ENCODE data around the gene SPACDR. TPM values are rescaled to one million over a fixed set of nuclear protein-coding genes. Genes with fewer than 3 reads are reported as not detected.
"Not testable (repeated sequence)": the region's sequence is repeated elsewhere in the genome, so short reads cannot be mapped to it uniquely, and the experiment has no call there.

Gene SPACDR
- total RNA-seq, 2 donors from 2014 or later: 5.4 to 5.6 TPM

DNA sequence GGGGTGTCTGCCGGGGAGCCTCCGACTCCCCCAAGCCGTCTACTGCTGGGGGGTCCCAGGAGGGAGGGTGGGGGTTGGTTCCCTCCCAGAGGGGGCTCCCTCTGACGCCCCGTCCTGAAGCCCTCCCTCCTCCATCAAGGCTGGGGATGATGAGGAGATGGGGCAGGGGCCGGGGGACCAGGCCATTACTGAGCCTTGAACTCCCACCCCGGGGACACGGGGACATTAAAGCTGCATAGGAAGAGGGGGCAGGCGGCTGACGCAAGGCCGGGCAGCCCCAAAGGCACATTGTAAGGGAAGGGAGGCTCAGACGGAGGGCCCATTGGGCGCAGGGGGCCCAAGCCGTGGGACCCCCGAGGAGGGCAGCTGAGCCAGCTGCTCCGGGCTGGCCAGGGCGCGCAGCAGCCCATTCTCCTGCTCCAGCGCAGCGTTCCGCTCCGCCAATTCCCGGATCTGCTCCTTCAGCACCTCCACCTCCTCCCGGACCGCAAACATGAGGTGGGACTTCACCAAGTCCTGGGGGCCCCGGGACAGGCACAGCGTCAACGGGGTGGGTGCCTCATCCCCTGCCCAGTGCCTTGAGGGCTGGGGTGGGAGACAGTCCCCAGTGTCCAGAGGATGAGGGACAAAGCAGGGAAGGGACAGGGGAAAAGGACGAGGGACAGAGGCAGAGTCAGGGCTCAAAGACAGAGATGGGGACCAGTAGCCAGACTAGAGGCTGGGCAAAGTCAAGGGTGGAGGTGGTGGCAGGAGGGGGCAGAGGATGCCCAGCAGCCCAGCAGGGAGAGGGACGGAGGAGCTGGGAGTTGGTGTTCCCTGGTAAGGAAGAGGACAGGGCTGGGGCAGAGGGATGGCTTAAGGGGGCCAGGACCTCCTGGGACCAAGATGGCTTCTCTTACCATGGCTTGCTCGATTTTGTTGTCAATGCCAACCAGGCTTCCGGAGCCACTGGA is 2.9 kb upstream of the SPACDR start:
- peaks cover under 1 to 4% of the 10 kb centered on the region in 2 donors for H3K36me3 Mint-ChIP-seq (ENCODE audit: insufficient read depth in 2 of 2)
- H3K4me1 Mint-ChIP-seq (ENCODE audit: low read depth): peaks cover 8% of the 10 kb centered on the region
- H3K9me3 Mint-ChIP-seq: no peaks in the 10 kb centered on the region
- H3K27ac Mint-ChIP-seq: no peak overlapping the region
- no peak overlapping the region for H3K4me3 Mint-ChIP-seq
- no peaks in the 10 kb centered on the region for H3K27me3 Mint-ChIP-seq (ENCODE audit: low read depth)
- no peak for DNase-seq
- no peak for ATAC-seq (replicated peaks in 1 of 2)

DNA sequence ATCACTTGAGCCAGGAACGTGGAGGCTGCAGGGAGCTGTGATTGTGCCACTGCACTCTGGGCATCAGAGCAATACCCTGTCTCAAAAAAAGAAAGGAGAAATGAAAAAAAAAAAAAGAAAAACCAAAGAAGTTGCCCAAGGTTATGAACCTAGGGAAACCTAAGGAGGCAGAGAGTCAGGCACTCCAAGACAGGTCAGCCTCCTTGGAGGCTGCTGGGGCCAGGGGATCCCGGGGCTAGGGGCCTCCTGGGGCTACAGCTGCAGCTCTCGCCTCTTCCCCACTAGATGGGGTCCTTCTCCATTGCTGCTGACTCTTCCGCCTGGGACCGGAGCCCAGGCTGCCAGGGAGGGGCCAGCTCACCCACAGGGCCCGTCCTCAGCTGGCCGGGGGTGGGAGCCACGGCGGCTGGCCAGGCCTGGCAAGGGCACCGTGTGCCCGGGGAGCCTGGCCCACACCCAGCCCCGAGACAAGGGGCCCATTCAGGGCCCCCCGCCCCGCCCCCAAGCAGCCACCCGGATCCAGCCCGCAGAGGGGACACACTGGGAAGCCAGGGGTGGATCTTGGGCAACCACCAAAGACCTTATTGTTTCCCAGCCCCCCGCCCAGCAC is 1.7 kb upstream of the SPACDR start:
- no peak for ATAC-seq (replicated peaks in 1 of 2)
- no peaks in the 10 kb centered on the region for H3K27me3 Mint-ChIP-seq (ENCODE audit: low read depth)
- H3K36me3 Mint-ChIP-seq (ENCODE audit: insufficient read depth in 2 of 2): peaks cover 1 to 5% of the 10 kb centered on the region in 2 donors
- peaks cover 8% of the 10 kb centered on the region for H3K4me1 Mint-ChIP-seq (ENCODE audit: low read depth)
- no peak for DNase-seq
- H3K4me3 Mint-ChIP-seq: no peak overlapping the region
- no peaks in the 10 kb centered on the region for H3K9me3 Mint-ChIP-seq
- no peak overlapping the region for H3K27ac Mint-ChIP-seq

DNA sequence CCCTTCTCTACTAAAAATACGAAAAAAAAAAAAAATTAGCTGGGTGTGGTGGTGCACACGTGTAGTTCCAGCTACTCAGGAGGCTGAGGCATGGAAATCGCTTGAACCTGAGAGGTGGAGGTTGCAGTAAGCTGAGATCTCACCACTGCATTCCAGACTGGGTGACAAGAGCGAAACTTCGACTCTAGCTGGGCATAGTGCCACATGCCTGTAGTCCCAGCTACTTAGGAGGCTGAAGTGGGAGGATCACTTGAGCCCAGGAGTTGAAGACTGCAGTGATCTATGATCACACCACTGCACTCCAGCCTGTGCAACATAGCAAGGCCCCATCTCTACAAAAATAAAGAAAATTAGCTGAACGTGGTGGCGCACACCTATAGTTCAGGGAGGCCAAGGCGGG is 1.2 kb upstream of the SPACDR start:
- peaks cover 1 to 5% of the 10 kb centered on the region in 2 donors for H3K36me3 Mint-ChIP-seq (ENCODE audit: insufficient read depth in 2 of 2)
- no peaks in the 10 kb centered on the region for H3K27me3 Mint-ChIP-seq (ENCODE audit: low read depth)

DNA sequence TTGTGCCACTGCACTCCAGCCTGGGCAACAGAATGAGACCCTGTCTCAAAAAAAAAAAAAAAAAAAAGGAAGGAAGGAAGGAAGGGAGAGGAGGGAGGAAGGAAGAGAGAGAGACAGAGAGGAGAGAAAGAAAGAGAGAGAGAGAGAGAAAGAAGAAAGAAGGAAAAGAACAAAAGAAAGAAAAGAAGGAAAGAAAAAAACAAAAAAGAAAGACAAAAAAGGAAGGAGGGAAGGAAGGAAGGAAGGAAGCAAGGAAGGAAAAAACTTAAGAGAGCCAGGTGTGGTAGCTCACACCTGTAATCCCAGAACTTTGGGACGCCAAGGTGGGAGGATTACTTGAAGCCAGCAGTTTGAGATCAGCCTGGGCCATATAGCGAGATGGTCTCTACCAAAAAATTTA is 731 bp upstream of the SPACDR start:
- ATAC-seq (replicated peaks in 1 of 2): no peak
- DNase-seq: no peak
- H3K36me3 Mint-ChIP-seq (ENCODE audit: insufficient read depth in 2 of 2): peaks cover 1 to 5% of the 10 kb centered on the region in 2 donors
- no peak overlapping the region for H3K27ac Mint-ChIP-seq
- peaks cover 4% of the 10 kb centered on the region for H3K4me1 Mint-ChIP-seq (ENCODE audit: low read depth)
- no peak overlapping the region for H3K4me3 Mint-ChIP-seq
- no peaks in the 10 kb centered on the region for H3K9me3 Mint-ChIP-seq
- H3K27me3 Mint-ChIP-seq (ENCODE audit: low read depth): no peaks in the 10 kb centered on the region

More for the DNA sequence above, 1.2 kb upstream of the SPACDR start:
- no peaks in the 10 kb centered on the region for H3K9me3 Mint-ChIP-seq
- ATAC-seq (replicated peaks in 1 of 2) (no peak), DNase-seq (no peak)
- H3K4me1 Mint-ChIP-seq (ENCODE audit: low read depth): peaks cover 8% of the 10 kb centered on the region
- H3K4me3 Mint-ChIP-seq: no peak overlapping the region
- H3K27ac Mint-ChIP-seq: no peak overlapping the region

DNA sequence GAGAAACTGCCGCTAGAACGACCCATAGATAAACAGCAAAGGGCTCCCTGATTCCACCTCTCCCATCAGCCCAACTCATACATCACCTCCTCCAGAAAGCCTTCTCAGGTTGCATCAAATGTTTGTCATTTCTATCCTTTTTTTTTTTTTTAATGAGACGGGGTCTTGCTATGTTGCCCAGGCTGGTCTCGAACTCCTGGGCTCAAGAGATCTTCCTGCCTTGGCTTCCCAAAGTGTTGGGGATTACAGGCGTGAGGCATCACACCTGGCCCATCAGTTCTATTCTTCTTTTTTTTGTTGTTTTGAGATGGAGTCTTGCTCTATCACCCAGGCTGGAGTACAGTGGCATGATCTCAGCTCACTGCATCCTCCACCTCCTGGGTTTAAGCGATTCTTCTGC is 7.0 kb downstream of the SPACDR start:
- H3K27me3 Mint-ChIP-seq (ENCODE audit: low read depth): no peaks in the 10 kb centered on the region
- no peak for ATAC-seq (replicated peaks in 1 of 2)
- H3K27ac Mint-ChIP-seq: no peak overlapping the region
- H3K4me1 Mint-ChIP-seq (ENCODE audit: low read depth): peaks cover 17% of the 10 kb centered on the region
- peaks cover 3% of the 10 kb centered on the region in 2 donors for H3K36me3 Mint-ChIP-seq (ENCODE audit: insufficient read depth in 2 of 2)
- H3K4me3 Mint-ChIP-seq: no peak overlapping the region
- DNase-seq: no peak
- H3K9me3 Mint-ChIP-seq: no peaks in the 10 kb centered on the region

DNA sequence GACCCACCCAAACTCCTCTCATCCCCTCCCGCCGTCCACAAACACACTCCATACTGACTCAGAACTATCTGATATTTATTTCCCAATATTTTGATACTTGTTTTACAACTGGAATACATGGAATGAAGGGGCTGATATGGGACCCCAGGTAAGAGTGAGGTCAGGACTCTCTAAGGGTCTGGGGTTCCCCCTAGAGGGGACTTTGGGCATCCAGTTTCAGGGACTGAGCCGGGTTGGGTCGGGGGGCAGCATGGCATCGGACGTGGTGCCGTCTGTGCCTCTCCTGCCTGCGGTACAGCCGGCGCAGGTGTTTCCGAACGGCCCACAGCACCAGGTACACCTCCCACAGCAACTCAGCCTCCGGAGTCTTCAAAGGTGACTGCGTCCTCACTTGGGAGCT is 7.5 kb downstream of the SPACDR start:
- Mint-ChIP-seq H3K36me3 (ENCODE audit: insufficient read depth in 2 of 2) (peaks cover 2 to 3% of the 10 kb centered on the region in 2 donors), H3K4me3 (no peak overlapping the region), H3K27me3 (ENCODE audit: low read depth) (no peaks in the 10 kb centered on the region), H3K27ac (no peak overlapping the region), H3K4me1 (ENCODE audit: low read depth) (peaks cover 17% of the 10 kb centered on the region), H3K9me3 (no peaks in the 10 kb centered on the region)
- no peak for ATAC-seq (replicated peaks in 1 of 2)
- no peak for DNase-seq

DNA sequence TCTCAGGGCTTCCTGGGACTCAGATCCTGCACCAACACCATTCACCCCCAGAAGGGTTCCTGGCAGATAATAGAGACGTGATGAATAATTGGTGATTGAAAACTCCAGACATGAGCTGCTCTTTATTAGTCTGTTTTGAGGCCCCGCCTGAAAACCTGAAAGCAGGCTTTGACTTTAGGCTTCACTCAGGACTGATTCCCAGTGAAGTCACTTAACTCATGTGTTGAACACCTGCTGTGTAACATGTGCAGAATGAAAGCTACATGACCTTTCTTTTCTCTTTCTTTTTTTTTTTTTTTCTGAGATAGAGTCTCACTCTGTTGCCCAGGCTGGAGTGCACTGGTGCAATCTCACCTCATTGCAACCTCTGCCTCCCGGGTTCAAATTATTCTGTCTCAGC is 8.9 kb downstream of the SPACDR start:
- no peak overlapping the region for H3K27ac Mint-ChIP-seq
- H3K4me1 Mint-ChIP-seq (ENCODE audit: low read depth): peaks cover 22% of the 10 kb centered on the region
- H3K9me3 Mint-ChIP-seq: no peaks in the 10 kb centered on the region
- ATAC-seq (replicated peaks in 1 of 2): no peak
- no peak overlapping the region for H3K4me3 Mint-ChIP-seq
- no peak for DNase-seq
- peaks cover 1 to 2% of the 10 kb centered on the region in 2 donors for H3K36me3 Mint-ChIP-seq (ENCODE audit: insufficient read depth in 2 of 2)
- no peaks in the 10 kb centered on the region for H3K27me3 Mint-ChIP-seq (ENCODE audit: low read depth)

DNA sequence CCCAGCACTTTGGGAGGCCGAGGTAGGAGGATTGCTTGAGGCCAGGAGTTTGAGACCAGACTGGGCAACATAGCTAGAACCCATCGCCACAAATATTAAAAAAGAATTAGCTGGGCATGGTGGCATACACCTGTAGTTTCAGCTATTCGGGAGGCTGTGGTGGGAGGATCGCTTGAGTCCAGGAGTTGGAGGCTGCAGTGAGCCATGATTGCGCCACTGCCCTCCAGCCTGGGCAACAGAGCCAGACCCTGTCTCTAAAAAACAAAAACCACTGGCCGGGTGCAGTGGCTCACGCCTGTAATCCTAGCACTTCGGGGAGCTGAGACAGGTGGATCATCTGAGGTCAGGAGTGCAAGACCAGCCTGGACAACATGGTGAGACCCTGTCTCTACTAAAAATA is 10.2 kb downstream of the SPACDR start:
- not testable (repeated sequence) for ATAC-seq (replicated peaks in 1 of 2); H3K36me3 Mint-ChIP-seq (ENCODE audit: insufficient read depth in 2 of 2); DNase-seq; H3K4me3 Mint-ChIP-seq; H3K27me3 Mint-ChIP-seq (ENCODE audit: low read depth); H3K9me3 Mint-ChIP-seq; H3K27ac Mint-ChIP-seq
- H3K4me1 Mint-ChIP-seq (ENCODE audit: low read depth): peaks cover 22% of the 10 kb centered on the region

DNA sequence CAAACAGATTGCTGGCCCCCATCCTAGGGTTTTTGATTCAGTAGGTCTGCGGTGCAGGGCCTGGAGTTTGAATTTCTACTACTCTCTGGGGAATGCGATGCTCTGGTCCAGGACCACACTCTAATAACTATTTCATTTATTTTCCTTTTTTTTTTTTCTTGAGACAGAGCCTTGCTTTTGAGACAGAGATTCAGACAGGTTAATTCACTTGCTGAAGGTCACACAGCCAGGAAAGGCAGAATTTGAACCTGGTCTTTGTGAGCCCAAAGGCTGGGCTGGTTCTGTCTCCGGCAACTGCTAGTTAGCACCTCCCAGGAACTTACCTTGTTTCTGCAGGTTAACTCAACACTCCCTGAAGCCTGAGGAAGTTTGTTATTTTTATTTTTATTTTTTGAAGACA is 11.5 kb downstream of the SPACDR start:
- Mint-ChIP-seq H3K27ac (no peak overlapping the region), H3K36me3 (ENCODE audit: insufficient read depth in 2 of 2) (no peaks in the 10 kb centered on the region), H3K4me3 (no peak overlapping the region), H3K9me3 (no peaks in the 10 kb centered on the region), H3K4me1 (ENCODE audit: low read depth) (peaks cover 22% of the 10 kb centered on the region), H3K27me3 (ENCODE audit: low read depth) (no peaks in the 10 kb centered on the region)
- ATAC-seq (replicated peaks in 1 of 2): no peak
- DNase-seq: no peak

DNA sequence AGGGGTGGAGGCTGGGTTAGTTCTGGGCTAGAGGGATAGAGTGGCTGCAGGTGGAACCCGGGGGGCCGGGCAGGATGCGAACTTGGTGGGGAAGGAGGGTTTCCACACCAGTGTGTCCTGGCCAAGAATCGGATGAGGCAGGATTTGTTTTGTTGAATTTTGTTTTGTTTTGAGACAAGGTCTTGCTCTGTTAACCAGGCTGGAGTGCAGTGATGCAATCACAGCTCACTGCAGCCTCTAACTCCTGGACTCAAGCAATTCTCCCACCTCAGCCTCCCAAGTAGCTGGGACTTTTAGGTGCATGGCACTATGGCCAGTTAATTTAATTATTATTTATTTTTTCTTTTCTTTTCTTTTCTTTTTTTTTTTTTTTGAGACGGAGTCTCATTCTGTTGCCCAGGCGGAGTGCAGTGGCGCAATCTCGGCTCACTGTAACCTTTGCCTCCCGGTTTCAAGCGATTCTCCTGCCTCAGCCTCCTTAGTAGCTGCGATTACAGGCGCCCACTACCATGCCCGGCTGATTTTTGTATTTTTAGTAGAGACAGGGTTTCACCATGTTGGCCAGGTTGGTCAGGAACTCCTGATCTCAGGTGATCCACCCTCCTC is 14.8 kb downstream of the SPACDR start:
- H3K27ac Mint-ChIP-seq: no peak overlapping the region
- no peak overlapping the region for H3K4me3 Mint-ChIP-seq
- H3K9me3 Mint-ChIP-seq: no peaks in the 10 kb centered on the region
- peaks cover 15% of the 10 kb centered on the region for H3K4me1 Mint-ChIP-seq (ENCODE audit: low read depth)
- ATAC-seq (replicated peaks in 1 of 2): no peak
- no peaks in the 10 kb centered on the region for H3K27me3 Mint-ChIP-seq (ENCODE audit: low read depth)
- H3K36me3 Mint-ChIP-seq (ENCODE audit: insufficient read depth in 2 of 2): no peaks in the 10 kb centered on the region
- no peak for DNase-seq

DNA sequence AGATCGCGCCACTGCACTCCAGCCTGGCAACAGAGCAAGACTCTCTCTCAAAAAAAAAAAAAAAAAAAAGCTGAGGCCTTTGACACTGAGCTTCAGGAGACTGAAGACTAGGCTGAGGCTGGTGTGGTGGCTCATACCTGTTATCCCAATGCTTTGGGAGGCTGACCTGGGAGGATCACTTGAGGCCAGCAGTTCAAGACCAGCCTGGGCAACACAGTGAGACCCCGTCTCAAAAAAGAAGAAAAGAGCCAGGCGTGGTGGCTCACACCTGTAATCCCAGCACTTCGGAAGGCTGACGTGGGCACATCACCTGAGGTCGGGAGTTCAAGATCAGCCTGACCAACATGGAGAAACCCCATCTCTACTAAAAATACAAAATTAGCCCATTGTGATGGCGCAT is 16.7 kb downstream of the SPACDR start:
- not testable (repeated sequence) for H3K9me3 Mint-ChIP-seq; DNase-seq; H3K36me3 Mint-ChIP-seq (ENCODE audit: insufficient read depth in 2 of 2); H3K4me3 Mint-ChIP-seq; H3K27me3 Mint-ChIP-seq (ENCODE audit: low read depth); ATAC-seq (replicated peaks in 1 of 2); H3K27ac Mint-ChIP-seq
- H3K4me1 Mint-ChIP-seq (ENCODE audit: low read depth): peaks cover 15% of the 10 kb centered on the region

DNA sequence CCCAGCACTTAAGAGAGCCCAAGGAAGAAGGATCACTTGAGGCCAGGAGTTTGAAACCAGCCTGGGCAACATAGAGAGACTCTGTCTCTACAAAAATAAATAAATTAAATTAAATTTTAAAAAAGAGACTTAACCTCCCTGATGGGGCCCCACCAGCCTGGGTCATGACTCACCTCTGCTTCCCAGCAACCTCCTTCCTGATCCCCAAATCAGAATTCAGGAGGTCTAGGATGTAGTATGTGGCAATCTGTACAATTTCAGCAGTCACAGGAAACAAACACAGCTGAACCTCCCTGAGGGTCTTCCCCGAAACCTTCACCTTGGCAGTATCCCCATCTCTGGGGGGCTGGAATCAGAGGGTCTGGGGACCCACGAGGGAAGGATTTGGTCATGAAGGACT is 18.0 kb downstream of the SPACDR start:
- no peaks in the 10 kb centered on the region for H3K27me3 Mint-ChIP-seq (ENCODE audit: low read depth)
- H3K4me3 Mint-ChIP-seq: no peak overlapping the region
- ATAC-seq (replicated peaks in 1 of 2) (no peak), DNase-seq (no peak)
- no peaks in the 10 kb centered on the region for H3K9me3 Mint-ChIP-seq
- H3K36me3 Mint-ChIP-seq (ENCODE audit: insufficient read depth in 2 of 2): no peaks in the 10 kb centered on the region
- peaks cover 15% of the 10 kb centered on the region for H3K4me1 Mint-ChIP-seq (ENCODE audit: low read depth)
- no peak overlapping the region for H3K27ac Mint-ChIP-seq
